Muscle of leg (tissue), 11 donors: Measurements from ENCODE around the gene EGFR. TPM values are rescaled to one million over a fixed set of nuclear protein-coding genes. Genes with fewer than 3 reads are reported as not detected.

Source experiments
- DNase-seq: peaks from one replicate; pipeline ENCODE4 v3.0.0; 2013
- H3K27ac ChIP-seq: one replicate; pipeline ENCODE4 v1.5.1; 2013; ENCODE audit warnings: mild to moderate bottlenecking, low read length, control low read depth
- H3K27me3 ChIP-seq: one replicate; pipeline ENCODE4 v1.6.1; 2013; ENCODE audit warnings: low read length; ENCODE audit not compliant: control insufficient read depth, insufficient read depth
- H3K36me3 ChIP-seq: one replicate; pipeline ENCODE4 v1.6.1; 2013; ENCODE audit warnings: low read length; ENCODE audit not compliant: control insufficient read depth, insufficient read depth
- H3K4me1 ChIP-seq: one replicate; pipeline ENCODE4 v1.6.1; 2013; ENCODE audit warnings: low read length; ENCODE audit not compliant: control insufficient read depth, insufficient read depth
- H3K4me3 ChIP-seq: one replicate; pipeline ENCODE4 v1.5.1; 2013; ENCODE audit warnings: low read length, control low read depth
- H3K9me3 ChIP-seq: replicated peaks from 2 replicates; pipeline ENCODE4 v1.6.1; 2013; ENCODE audit warnings: low read depth, low read length; ENCODE audit not compliant: control insufficient read depth
- WGBS: methylation state at CpG from one replicate; pipeline ENCODE4 v1.1.5; 2013; ENCODE audit warnings: missing lambda C conversion rate; ENCODE audit not compliant: insufficient coverage; 5-methylcytosine and 5-hydroxymethylcytosine counted together
- polyA plus RNA-seq, 8 donors: library from polyadenylated mRNA; unstranded; fragments of 120-200 nt; gene quantifications; one replicate each; pipeline versions ENCODE4 v1.2.1 to v1.2.3, GENCODE V29; 2013; ENCODE audit warnings: inconsistent platforms in 1 of 8, low replicate concordance in 1 of 8; ENCODE audit not compliant: insufficient read length in 8 of 8, insufficient read depth in 1 of 8
- total RNA-seq: library from RNA; stranded (reverse); fragments of 120-200 nt; gene quantifications from one replicate; pipeline ENCODE4 v1.2.4, GENCODE V29; 2013

EGFR gene
- total and polyA plus RNA-seq, 9 donors, result 18.6 to 42.8 (median 25.5) TPM

GRCh38 chr7:55205124-55205955 is 186.5 kb downstream of the EGFR start:
- H3K4me3 ChIP-seq, result no peak overlapping the region
- H3K4me1 ChIP-seq, result no peaks in the 10 kb centered on the region
- DNase-seq, result no peak
- no peaks in the 10 kb centered on the region for H3K9me3 ChIP-seq
- peaks cover 63% of the 10 kb centered on the region for H3K36me3 ChIP-seq
- no peak overlapping the region for H3K27ac ChIP-seq
- 87% methylated on average over 15 of the region's 16 CpGs for WGBS
- no peaks in the 10 kb centered on the region for H3K27me3 ChIP-seq

GRCh38 chr7:55206235-55207029 is 187.6 kb downstream of the EGFR start:
- no peak for DNase-seq
- H3K4me3 ChIP-seq, result no peak overlapping the region
- H3K9me3 ChIP-seq, result no peaks in the 10 kb centered on the region
- H3K36me3 ChIP-seq, result peaks cover 54% of the 10 kb centered on the region
- 86% methylated on average over 3 of the region's 9 CpGs for WGBS
- no peaks in the 10 kb centered on the region for H3K27me3 ChIP-seq
- no peak overlapping the region for H3K27ac ChIP-seq
- H3K4me1 ChIP-seq, result no peaks in the 10 kb centered on the region

- 88% methylated on average over 2 of the region's 4 CpGs for WGBS
- Histone ChIP-seq H3K9me3 (no peaks in the 10 kb centered on the region), H3K27ac (no peak overlapping the region), H3K27me3 (no peaks in the 10 kb centered on the region), H3K4me1 (peaks cover 3% of the 10 kb centered on the region), H3K4me3 (no peak overlapping the region), H3K36me3 (peaks cover 44% of the 10 kb centered on the region)
- DNase-seq, result no peak
Measured at GRCh38 chr7:55207436-55208125, 188.8 kb downstream of the EGFR start.

GRCh38 chr7:55209366-55209765 is 190.5 kb downstream of the EGFR start:
- Histone ChIP-seq H3K9me3 (no peaks in the 10 kb centered on the region), H3K27me3 (peaks cover 2% of the 10 kb centered on the region), H3K27ac (no peak overlapping the region), H3K36me3 (peaks cover 37% of the 10 kb centered on the region), H3K4me1 (peaks cover 3% of the 10 kb centered on the region), H3K4me3 (no peak overlapping the region)
- 60% methylated on average over 3 of the region's 4 CpGs for WGBS
- DNase-seq, result no peak

- Histone ChIP-seq H3K27ac (no peak overlapping the region), H3K27me3 (peaks cover 2% of the 10 kb centered on the region), H3K9me3 (no peaks in the 10 kb centered on the region), H3K36me3 (peaks cover 31% of the 10 kb centered on the region), H3K4me1 (peaks cover 3% of the 10 kb centered on the region), H3K4me3 (no peak overlapping the region)
- DNase-seq, result no peak
- WGBS, result 78% methylated on average over 4 of the region's 4 CpGs
Measured at GRCh38 chr7:55210176-55210575, 191.4 kb downstream of the EGFR start.

- H3K27me3 ChIP-seq, result peaks cover 2% of the 10 kb centered on the region
- H3K4me3 ChIP-seq, result no peak overlapping the region
- H3K36me3 ChIP-seq, result peaks cover 26% of the 10 kb centered on the region
- H3K9me3 ChIP-seq, result no peaks in the 10 kb centered on the region
- no peak for DNase-seq
- H3K27ac ChIP-seq, result no peak overlapping the region
- WGBS, result no CpG with 5 or more reads among the region's 1 CpG
- peaks cover 3% of the 10 kb centered on the region for H3K4me1 ChIP-seq
Measured at GRCh38 chr7:55210716-55211115, 191.9 kb downstream of the EGFR start.

- Histone ChIP-seq H3K9me3 (no peaks in the 10 kb centered on the region), H3K27ac (no peak overlapping the region), H3K4me3 (no peak overlapping the region), H3K4me1 (peaks cover 3% of the 10 kb centered on the region), H3K36me3 (peaks cover 16% of the 10 kb centered on the region), H3K27me3 (peaks cover 2% of the 10 kb centered on the region)
- WGBS, result 31% methylated on average over 3 of the region's 4 CpGs
- no peak for DNase-seq
Measured at GRCh38 chr7:55211726-55212125, 192.9 kb downstream of the EGFR start.

- Histone ChIP-seq H3K4me3 (no peak overlapping the region), H3K27ac (no peak overlapping the region), H3K4me1 (peaks cover 3% of the 10 kb centered on the region), H3K36me3 (peaks cover 16% of the 10 kb centered on the region), H3K9me3 (no peaks in the 10 kb centered on the region), H3K27me3 (peaks cover 2% of the 10 kb centered on the region)
- 80% methylated on average over 1 of the region's 8 CpGs for WGBS
- DNase-seq, result no peak
Measured at GRCh38 chr7:55212176-55212575, 193.4 kb downstream of the EGFR start.

- Histone ChIP-seq H3K27me3 (peaks cover 2% of the 10 kb centered on the region), H3K36me3 (peaks cover 12% of the 10 kb centered on the region), H3K27ac (no peak overlapping the region), H3K4me1 (peaks cover 3% of the 10 kb centered on the region), H3K9me3 (no peaks in the 10 kb centered on the region), H3K4me3 (no peak overlapping the region)
- WGBS, result 63% methylated on average over 10 of the region's 10 CpGs
- no peak for DNase-seq
Measured at GRCh38 chr7:55212838-55213237, 194.0 kb downstream of the EGFR start.

GRCh38 chr7:55214707-55215106 is 195.9 kb downstream of the EGFR start:
- H3K36me3 ChIP-seq, result no peaks in the 10 kb centered on the region
- peaks cover 2% of the 10 kb centered on the region for H3K27me3 ChIP-seq
- H3K4me3 ChIP-seq, result no peak overlapping the region
- WGBS, result 63% methylated on average over 2 of the region's 5 CpGs
- H3K4me1 ChIP-seq, result peaks cover 3% of the 10 kb centered on the region
- no peak overlapping the region for H3K27ac ChIP-seq
- DNase-seq, result no peak
- no peaks in the 10 kb centered on the region for H3K9me3 ChIP-seq
